ENCODE measurements around the gene SLC35F4.

DNA sequence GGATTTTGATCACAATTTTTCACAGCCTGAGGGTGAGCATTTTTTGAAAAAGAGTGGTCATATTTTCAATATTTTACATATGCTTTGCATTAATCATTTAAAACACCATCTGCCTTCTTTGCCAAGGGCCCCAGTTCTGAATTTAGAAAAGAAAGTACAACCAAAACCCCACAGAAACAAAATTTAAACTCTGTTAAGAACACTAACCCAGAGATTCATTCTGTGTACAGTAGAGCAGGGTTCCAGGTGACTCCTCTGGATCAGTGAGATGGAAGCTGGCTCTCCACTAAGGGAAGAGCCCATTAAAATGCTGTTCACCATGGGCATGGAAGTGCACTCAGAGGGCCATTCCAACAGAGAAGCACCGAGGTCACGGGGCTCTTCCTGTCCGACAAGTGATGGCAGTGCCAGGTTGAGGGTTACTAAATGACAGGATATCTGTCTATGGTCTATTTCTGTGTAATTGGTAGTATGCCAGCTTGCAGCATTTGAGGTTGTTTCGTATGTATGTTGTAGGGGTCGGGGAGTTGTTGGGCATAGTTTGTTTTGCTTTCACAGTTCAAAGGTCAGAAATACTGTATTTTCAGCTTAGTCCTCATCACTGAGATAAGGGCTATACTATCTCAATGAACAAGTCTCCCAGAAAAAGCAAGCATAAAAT is 95.9 kb downstream of the SLC35F4 start:
- no peak for TF ChIP-seq EGR1 (IDR thresholded peaks at IDR 0.05; ENCODE audit: low read depth)
- no peak for TF ChIP-seq EZH2phosphoT487 (IDR thresholded peaks at IDR 0.05; ENCODE audit: borderline replicate concordance)
